Right hindlimb (tissue), 1 donor: ENCODE results near the gene TMEM181.
"Not testable (repeated sequence)": the region's sequence is repeated elsewhere in the genome, so short reads cannot be mapped to it uniquely, and the experiment has no call there.

Experiments used
- DNase-seq: peaks from one replicate; pipeline ENCODE4 v3.0.0-alpha.2; 2018

The TMEM181 gene

GRCh38 chr6:158643836-158644230 lies 83.9 kb downstream of the TMEM181 start:
- no peak for DNase-seq

GRCh38 chr6:158644231-158645063 lies 84.6 kb downstream of the TMEM181 start, which contains the start of gene DYNLT1:
TSS of gene DYNLT1 (minus strand) at chr6:158644743. CDS start at chr6:158644708, 35 bp downstream.
- DNase-seq, result peak; percentile 96

GRCh38 chr6:158645064-158646022 lies 85.5 kb downstream of the TMEM181 start:
- DNase-seq, result no peak

- DNase-seq, result no peak
Measured at GRCh38 chr6:158646023-158646910, 86.4 kb downstream of the TMEM181 start.

- no peak for DNase-seq
Measured at GRCh38 chr6:158647501-158647900, 87.6 kb downstream of the TMEM181 start.

GRCh38 chr6:158648682-158649131 lies 88.8 kb downstream of the TMEM181 start:
- DNase-seq, result no peak

- DNase-seq, result peak; percentile 42
Measured at GRCh38 chr6:158649289-158650143, 89.6 kb downstream of the TMEM181 start, which contains the start of gene SYTL3. TSS of gene SYTL3 (plus strand) at chr6:158650054. CDS start at chr6:158663269, 13,215 bp downstream.

- DNase-seq, result not testable (repeated sequence)
Measured at GRCh38 chr6:158651981-158652737, 92.3 kb downstream of the TMEM181 start.

GRCh38 chr6:158653577-158654354 lies 93.9 kb downstream of the TMEM181 start:
- DNase-seq, result no peak

- peak; percentile 83 for DNase-seq
Measured at GRCh38 chr6:158654498-158654897, 94.6 kb downstream of the TMEM181 start.

GRCh38 chr6:158654960-158655489 lies 95.1 kb downstream of the TMEM181 start:
- DNase-seq, result no peak

GRCh38 chr6:158655569-158656450 lies 95.9 kb downstream of the TMEM181 start:
- DNase-seq, result no peak

GRCh38 chr6:158656986-158657385 lies 97.1 kb downstream of the TMEM181 start:
- DNase-seq, result not testable (repeated sequence)

- DNase-seq, result no peak
Measured at GRCh38 chr6:158660333-158660754, 100.5 kb downstream of the TMEM181 start.

GRCh38 chr6:158661156-158661685 lies 101.3 kb downstream of the TMEM181 start:
- DNase-seq, result no peak

- DNase-seq, result no peak
Measured at GRCh38 chr6:158662607-158662953, 102.7 kb downstream of the TMEM181 start.

GRCh38 chr6:158662954-158663624 lies 103.2 kb downstream of the TMEM181 start:
- DNase-seq, result peak; percentile 69
